Activated B cell treated with CpG ODN at 0.5 μM for 24 hours (primary cell): ENCODE results near the gene APBB2. TPM values are rescaled to one million over a fixed set of nuclear protein-coding genes. Genes with fewer than 3 reads are reported as not detected.

Source experiments
- ATAC-seq: fragments of 200-7000 bp; cut with Tn5 transposase; one replicate; pipeline ENCODE4 v1.10.0; 2021; ENCODE audit warnings: low read depth, mild to moderate bottlenecking, moderate library complexity
- CTCF ChIA-PET: fragments of 350-600 bp; sonication (Branson Sonifier 250); formaldehyde crosslinking; loops from one replicate; lab custom pipeline; 2021; ENCODE audit warnings: antibody characterized with exemption; lab: Charles Lee
- POLR2A ChIA-PET: fragments of 350-600 bp; sonication (Branson Sonifier 250); formaldehyde crosslinking; loops from one replicate; lab custom pipeline; 2021; ENCODE audit warnings: antibody characterized with exemption; lab: Charles Lee
- DNase-seq: peaks from one replicate; pipeline ENCODE4 v3.0.0; 2022
- H3K27ac Mint-ChIP-seq: one replicate; pipeline ENCODE4 v1.8.0; 2020; ENCODE audit warnings: mixed read lengths
- H3K27me3 Mint-ChIP-seq: one replicate; pipeline ENCODE4 v1.8.0; 2021; ENCODE audit warnings: mixed read lengths
- H3K36me3 Mint-ChIP-seq: one replicate; pipeline ENCODE4 v1.8.0; 2021; ENCODE audit warnings: low read depth, mixed read lengths
- H3K4me1 Mint-ChIP-seq: one replicate; pipeline ENCODE4 v1.8.0; 2021; ENCODE audit warnings: mixed read lengths
- H3K4me3 Mint-ChIP-seq: one replicate; pipeline ENCODE4 v1.8.0; 2020; ENCODE audit warnings: mild to moderate bottlenecking, mixed read lengths
- H3K9me3 Mint-ChIP-seq: one replicate; pipeline ENCODE4 v1.8.0; 2020; ENCODE audit warnings: mixed read lengths
- CTCF ChIP-seq: fragments of 200-600 bp; IDR thresholded peaks from one replicate; pipeline ENCODE4 v1.8.0; 2022; ENCODE audit warnings: antibody characterized with exemption, mild to moderate bottlenecking
- intact Hi-C: fragments of 100-400 bp; cut with micrococcal nuclease; formaldehyde crosslinking; loops from one replicate; pipeline ENCODE4 v1.15.1; 2024
- total RNA-seq: library from RNA; stranded (reverse); gene quantifications from 2 replicates; pipeline ENCODE4 v1.2.3, GENCODE V29; 2022

Gene APBB2
- 2.1 and 3.7 TPM in 2 replicates for total RNA-seq

- no peak for TF ChIP-seq CTCF
- Mint-ChIP-seq H3K9me3 (no peaks in the 10 kb centered on the region), H3K4me1 (peaks cover 31% of the 10 kb centered on the region), H3K36me3 (no peaks in the 10 kb centered on the region), H3K27me3 (peaks cover 52% of the 10 kb centered on the region), H3K27ac (no peak within 1 kb of the TSS), H3K4me3 (peak within 1 kb of the TSS; percentile 77)
- ChIA-PET CTCF (interaction anchor here (1.6 kb wide), 1 partner anchor 238 kb away, joined by 5 read pairs; no protein-coding TSS in a partner anchor), POLR2A (no interaction called here)
- ATAC-seq (peak; percentile 60), DNase-seq (peak; percentile 31)
- intact Hi-C loops = loop anchor here (2.0 kb wide), 1 partner anchor 287 kb away; no protein-coding TSS in a partner anchor
Observed at GRCh38 chr4:41214136-41214824, at the start of gene APBB2. Gene APBB2, minus strand, starts transcription at chr4:41214542. Its CDS starts 181,288 bp downstream, at chr4:41033254.

GRCh38 chr4:41262198-41262597 lies 47.9 kb upstream of the APBB2 start:
- Mint-ChIP-seq H3K27ac (no peak overlapping the region), H3K36me3 (no peaks in the 10 kb centered on the region), H3K4me3 (no peak overlapping the region), H3K27me3 (peaks cover 15% of the 10 kb centered on the region), H3K9me3 (no peaks in the 10 kb centered on the region), H3K4me1 (peaks cover 6% of the 10 kb centered on the region)
- ATAC-seq = no peak
- CTCF ChIA-PET = no interaction called here
- intact Hi-C loops = no loop called here
- no peak for DNase-seq
- POLR2A ChIA-PET = no interaction called here
- no peak for TF ChIP-seq CTCF

- CTCF ChIA-PET = interaction anchor here (1.6 kb wide), 1 partner anchor 17 kb away, joined by 3 read pairs; no protein-coding TSS in a partner anchor
Observed at GRCh38 chr4:41260116-41260733, 45.9 kb upstream of the APBB2 start.

GRCh38 chr4:41258783-41259182 lies 44.4 kb upstream of the APBB2 start:
- H3K9me3 Mint-ChIP-seq = no peaks in the 10 kb centered on the region
- TF ChIP-seq CTCF = no peak
- intact Hi-C loops = no loop called here
- DNase-seq (no peak), ATAC-seq (no peak)
- peaks cover 34% of the 10 kb centered on the region for H3K27me3 Mint-ChIP-seq
- H3K4me1 Mint-ChIP-seq = peaks cover 10% of the 10 kb centered on the region
- H3K27ac Mint-ChIP-seq = no peak overlapping the region
- no peak overlapping the region for H3K4me3 Mint-ChIP-seq
- ChIA-PET POLR2A (no interaction called here), CTCF (interaction anchor here (0.9 to 1.6 kb wide), 2 partner anchors 19 to 22 kb away, joined by 3 to 4 read pairs; no protein-coding TSS in a partner anchor)
- no peaks in the 10 kb centered on the region for H3K36me3 Mint-ChIP-seq

More at GRCh38 chr4:41260116-41260733, 45.9 kb upstream of the APBB2 start:
- no peak for DNase-seq
- H3K4me3 Mint-ChIP-seq = no peak overlapping the region
- intact Hi-C loops = no loop called here
- peaks cover 10% of the 10 kb centered on the region for H3K4me1 Mint-ChIP-seq
- peaks cover 29% of the 10 kb centered on the region for H3K27me3 Mint-ChIP-seq
- POLR2A ChIA-PET = no interaction called here
- H3K9me3 Mint-ChIP-seq = no peaks in the 10 kb centered on the region
- H3K27ac Mint-ChIP-seq = no peak overlapping the region
- no peak for TF ChIP-seq CTCF
- H3K36me3 Mint-ChIP-seq = no peaks in the 10 kb centered on the region
- ATAC-seq = no peak

GRCh38 chr4:41257906-41258305 lies 43.6 kb upstream of the APBB2 start:
- no peak for DNase-seq
- Mint-ChIP-seq H3K4me3 (peak overlapping the region; percentile 68), H3K27ac (no peak overlapping the region), H3K36me3 (no peaks in the 10 kb centered on the region), H3K27me3 (peaks cover 34% of the 10 kb centered on the region), H3K9me3 (no peaks in the 10 kb centered on the region), H3K4me1 (peaks cover 10% of the 10 kb centered on the region)
- intact Hi-C loops = no loop called here
- no peak for ATAC-seq
- ChIA-PET CTCF (interaction anchor here (0.7 to 0.9 kb wide), 2 partner anchors 23 to 62 kb away, joined by 4 to 6 read pairs; no protein-coding TSS in a partner anchor), POLR2A (no interaction called here)
- TF ChIP-seq CTCF = no peak
